ENCODE measurements around the gene ZFAND3. TPM values are rescaled to one million over a fixed set of nuclear protein-coding genes. Genes with fewer than 3 reads are reported as not detected.

Gene ZFAND3
- polyA plus RNA-seq, 3 donors: 11.5 to 21.1 (median 11.7) TPM

- Histone ChIP-seq H3K4me3 (replicated peaks in 1 of 3; ENCODE audit: low read depth in 2 of 3, low read length in 3 of 3) (no peak overlapping the region), H3K4me1 (ENCODE audit: control insufficient read depth in 1 of 2, insufficient read depth in 2 of 2, low read length in 2 of 2) (peaks cover 13 to 16% of the 10 kb centered on the region in 2 donors), H3K27ac (ENCODE audit: low read depth in 1 of 2, low read length in 2 of 2) (peak overlapping the region in 1 of 2 donors; percentile 11), H3K4me2 (replicated peaks; ENCODE audit: extremely low read depth, low read length, poor library complexity, severe bottlenecking) (no peak overlapping the region), H3K27me3 (ENCODE audit: control insufficient read depth in 2 of 2, insufficient read depth in 2 of 2, low read length in 2 of 2) (no peaks in the 10 kb centered on the region), H3K36me3 (replicated peaks in 1 of 2; ENCODE audit: control insufficient read depth in 1 of 2, insufficient read depth in 2 of 2, low read length in 2 of 2) (peaks cover 20 to 73% of the 10 kb centered on the region in 2 donors), H3K9ac (ENCODE audit: insufficient read depth, low read length, poor library complexity, severe bottlenecking) (no peak overlapping the region), H2AFZ (ENCODE audit: insufficient read depth, low read depth, low read length, poor library complexity, severe bottlenecking) (no peak overlapping the region), H4K20me1 (ENCODE audit: insufficient read depth, low read length) (peaks cover 93% of the 10 kb centered on the region), H3K9me3 (replicated peaks in 1 of 2; ENCODE audit: control insufficient read depth in 1 of 2, insufficient read depth in 1 of 2, low read length in 2 of 2) (no peaks in the 10 kb centered on the region), H3K79me2 (ENCODE audit: insufficient read depth, low read length) (no peaks in the 10 kb centered on the region)
- Mint-ChIP-seq H3K9me3 (no peaks in the 10 kb centered on the region), H3K4me1 (peaks cover 19% of the 10 kb centered on the region), H3K4me3 (no peak overlapping the region), H3K27me3 (ENCODE audit: low read depth in 3 of 3) (peaks cover 0 to 6% (median 3%) of the 10 kb centered on the region in 3 donors), H3K36me3 (peaks cover 43 to 63% of the 10 kb centered on the region in 2 donors), H3K27ac (peak overlapping the region in 6 of 7 donors; percentile 26 to 67 (median 50))
- TF ChIP-seq CTCF (IDR thresholded peaks at IDR 0.05): no peak
- intact Hi-C loops (cut with micrococcal nuclease): no loop called here
- WGBS (ENCODE audit: insufficient coverage): 95% methylated on average over 20 of the region's 22 CpGs
- no peak for DNase-seq
These were observed 332.3 kb downstream of the ZFAND3 start for GRCh38 chr6:38151580-38152500.

- peak overlapping the region in 5 of 7 donors; percentile 60 to 85 (median 70) for H3K27ac Mint-ChIP-seq
- Histone ChIP-seq H3K36me3 (replicated peaks in 1 of 2; ENCODE audit: control insufficient read depth in 1 of 2, insufficient read depth in 2 of 2, low read length in 2 of 2) (peaks cover 20 to 65% of the 10 kb centered on the region in 2 donors), H3K9ac (ENCODE audit: insufficient read depth, low read length, poor library complexity, severe bottlenecking) (no peak overlapping the region)
These were observed 333.1 kb downstream of the ZFAND3 start for GRCh38 chr6:38152620-38153019.

More at GRCh38 chr6:38152620-38153019, 333.1 kb downstream of the ZFAND3 start:
- Histone ChIP-seq H2AFZ (ENCODE audit: insufficient read depth, low read depth, low read length, poor library complexity, severe bottlenecking) (no peak overlapping the region), H3K4me3 (replicated peaks in 1 of 3; ENCODE audit: low read depth in 2 of 3, low read length in 3 of 3) (no peak overlapping the region), H3K27ac (ENCODE audit: low read depth in 1 of 2, low read length in 2 of 2) (peak overlapping the region in 1 of 2 donors; percentile 33), H3K4me1 (ENCODE audit: control insufficient read depth in 1 of 2, insufficient read depth in 2 of 2, low read length in 2 of 2) (peaks cover 13 to 16% of the 10 kb centered on the region in 2 donors), H3K79me2 (ENCODE audit: insufficient read depth, low read length) (no peaks in the 10 kb centered on the region), H3K9me3 (replicated peaks in 1 of 2; ENCODE audit: control insufficient read depth in 1 of 2, insufficient read depth in 1 of 2, low read length in 2 of 2) (no peaks in the 10 kb centered on the region), H3K27me3 (ENCODE audit: control insufficient read depth in 2 of 2, insufficient read depth in 2 of 2, low read length in 2 of 2) (no peaks in the 10 kb centered on the region), H3K4me2 (replicated peaks; ENCODE audit: extremely low read depth, low read length, poor library complexity, severe bottlenecking) (no peak overlapping the region), H4K20me1 (ENCODE audit: insufficient read depth, low read length) (peaks cover 85% of the 10 kb centered on the region)
- Mint-ChIP-seq H3K9me3 (no peaks in the 10 kb centered on the region), H3K4me3 (no peak overlapping the region), H3K27me3 (ENCODE audit: low read depth in 3 of 3) (peaks cover 0 to 6% (median 3%) of the 10 kb centered on the region in 3 donors), H3K36me3 (peaks cover 42 to 68% of the 10 kb centered on the region in 2 donors), H3K4me1 (peaks cover 19% of the 10 kb centered on the region)
- TF ChIP-seq CTCF (IDR thresholded peaks at IDR 0.05): no peak
- intact Hi-C loops (cut with micrococcal nuclease): no loop called here
- no peak for DNase-seq
- WGBS (ENCODE audit: insufficient coverage): no CpG with 5 or more reads among the region's 8 CpGs

All from CD14-positive monocyte (primary cell).